Bronchial epithelial cell (primary cell): Measurements from ENCODE around the gene PDZD8. TPM values are rescaled to one million over a fixed set of nuclear protein-coding genes. Genes with fewer than 3 reads are reported as not detected.

Experiments
- DNase-seq: peaks from one replicate; pipeline ENCODE4 v3.0.0-alpha.2; 2010; ENCODE audit warnings: low read depth
- FAIRE-seq: peaks from 2 replicates; lab custom pipeline; 2011; peaks lifted over from hg19 to GRCh38; lab: Jason Lieb, UNC
- H3K27me3 ChIP-seq: 2 replicates; pipeline ENCODE4 v1.5.1; 2011; ENCODE audit warnings: low read length; ENCODE audit not compliant: control insufficient read depth, insufficient read depth
- H3K36me3 ChIP-seq: 2 replicates; pipeline ENCODE4 v1.5.1; 2011; ENCODE audit warnings: low read length; ENCODE audit not compliant: control insufficient read depth, insufficient read depth
- H3K4me3 ChIP-seq: 2 replicates; pipeline ENCODE4 v1.5.1; 2011; ENCODE audit warnings: mild to moderate bottlenecking, low read depth, low read length, control low read depth
- CTCF ChIP-seq: IDR thresholded peaks from 2 replicates; pipeline ENCODE4 v1.5.1; 2011; ENCODE audit warnings: mild to moderate bottlenecking, moderate library complexity, low read length, control low read depth, inconsistent platforms; ENCODE audit not compliant: insufficient read depth, severe bottlenecking
- total RNA-seq: library from RNA; depleted of rRNA; stranded (reverse); fragments of >200 nt; gene quantifications from 2 replicates; pipeline ENCODE4 v1.2.1, GENCODE V29; 2014

PDZD8 gene
- total RNA-seq, 1 donor from 2014 or later = 20.3 TPM

DNA sequence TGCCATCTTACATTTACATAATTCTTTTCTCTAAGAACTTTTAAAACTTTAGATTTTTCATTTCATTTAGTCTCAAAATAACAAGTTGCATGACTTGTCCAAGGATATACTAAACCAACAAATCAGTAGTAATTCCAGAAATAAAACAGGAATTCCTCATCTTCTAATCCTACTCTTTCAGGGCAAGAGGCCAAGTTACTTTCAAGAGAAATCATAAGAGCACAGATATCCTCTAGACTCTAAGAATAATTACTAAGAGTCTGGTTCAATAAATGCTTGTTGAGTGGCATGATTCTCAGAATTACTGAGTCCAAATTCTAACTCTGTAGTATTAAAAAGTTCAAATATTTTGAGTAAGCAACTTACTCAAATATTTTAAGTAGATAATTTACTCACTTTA lies 12.9 kb downstream of the PDZD8 start:
- Histone ChIP-seq H3K4me3 (no peak overlapping the region), H3K27me3 (no peaks in the 10 kb centered on the region), H3K36me3 (no peaks in the 10 kb centered on the region)
- DNase-seq = no peak
- TF ChIP-seq CTCF = no peak
- no peak for FAIRE-seq

GRCh38 chr10:117360994-117361667 lies 14.1 kb downstream of the PDZD8 start:
- Histone ChIP-seq H3K36me3 (no peaks in the 10 kb centered on the region), H3K27me3 (no peaks in the 10 kb centered on the region), H3K4me3 (no peak overlapping the region)
- DNase-seq (peak; percentile 45), FAIRE-seq (no peak)
- no peak for TF ChIP-seq CTCF

DNA sequence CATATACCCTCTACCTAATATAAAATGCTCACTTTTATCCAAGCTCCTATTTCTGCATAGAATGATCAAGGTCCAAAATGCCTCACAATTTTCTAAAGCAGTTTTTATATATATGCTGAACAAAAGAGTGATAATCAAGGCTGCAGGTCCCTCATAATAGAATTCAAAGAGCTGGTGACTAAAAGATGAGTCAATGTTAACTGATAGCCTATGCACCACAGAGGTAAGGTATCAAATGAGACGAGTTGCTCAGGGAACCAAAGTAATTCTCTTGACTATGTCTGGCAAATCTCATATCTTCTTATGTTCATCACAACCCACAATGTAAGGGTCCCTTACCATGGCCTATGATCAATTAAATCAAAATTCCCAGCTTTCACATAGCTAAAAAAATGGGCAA lies 15.2 kb downstream of the PDZD8 start:
- peak; percentile 85 for DNase-seq
- Histone ChIP-seq H3K27me3 (no peaks in the 10 kb centered on the region), H3K36me3 (no peaks in the 10 kb centered on the region), H3K4me3 (no peak overlapping the region)
- FAIRE-seq = no peak
- TF ChIP-seq CTCF = no peak

GRCh38 chr10:117355072-117355471 lies 20.2 kb downstream of the PDZD8 start:
- FAIRE-seq (no peak), DNase-seq (no peak)
- Histone ChIP-seq H3K27me3 (no peaks in the 10 kb centered on the region), H3K36me3 (no peaks in the 10 kb centered on the region), H3K4me3 (no peak overlapping the region)
- TF ChIP-seq CTCF = no peak

GRCh38 chr10:117353684-117354083 lies 21.6 kb downstream of the PDZD8 start:
- TF ChIP-seq CTCF = no peak
- Histone ChIP-seq H3K36me3 (no peaks in the 10 kb centered on the region), H3K27me3 (no peaks in the 10 kb centered on the region), H3K4me3 (no peak overlapping the region)
- FAIRE-seq (no peak), DNase-seq (no peak)

DNA sequence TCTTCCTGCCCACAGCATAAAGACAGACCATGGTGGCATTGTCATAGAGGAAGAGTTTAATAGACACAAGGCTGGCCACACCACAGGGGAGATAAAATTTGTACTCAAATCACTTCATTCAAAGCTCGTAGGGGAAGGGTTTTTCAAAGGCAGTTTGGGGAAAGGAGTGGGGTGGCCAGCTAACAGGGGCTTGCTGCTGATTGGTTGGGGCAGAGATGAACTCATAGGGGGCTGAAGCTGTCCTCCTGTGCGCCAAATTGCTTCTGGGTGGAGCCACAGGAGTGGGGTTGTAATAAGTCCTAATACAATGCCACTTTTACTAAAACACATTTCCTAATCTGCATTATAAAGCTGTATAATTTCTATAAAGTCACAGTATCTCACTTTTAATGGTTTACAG lies 22.5 kb downstream of the PDZD8 start:
- H3K36me3 ChIP-seq = peaks cover 1% of the 10 kb centered on the region
- no peaks in the 10 kb centered on the region for H3K27me3 ChIP-seq
- H3K4me3 ChIP-seq = no peak overlapping the region
- no peak for DNase-seq
- FAIRE-seq = no peak
- no peak for TF ChIP-seq CTCF
